Activated T-helper 2 cell treated with anti-CD3 and anti-CD28 coated beads, Interferon-gamma antibody, Interleukin-2, Interleukin-4, amounts not matched to agents 10 μg/mL and 5 μg/mL and 100 μg/mL, durations not matched to agents 14 hours and 24 hours and 36 hours (primary cell): ENCODE measurements around the gene CTIF. TPM values are rescaled to one million over a fixed set of nuclear protein-coding genes. Genes with fewer than 3 reads are reported as not detected.

ENCODE experiments used
- DNase-seq: peaks from one replicate; pipeline ENCODE4 v3.0.0; 2021; ENCODE audit warnings: low spot score
- H3K27ac Mint-ChIP-seq: one replicate; pipeline ENCODE4 v1.8.0; 2021; ENCODE audit warnings: mixed read lengths
- H3K27me3 Mint-ChIP-seq: one replicate; pipeline ENCODE4 v1.8.0; 2021; ENCODE audit warnings: low read depth, mixed read lengths
- H3K36me3 Mint-ChIP-seq: one replicate; pipeline ENCODE4 v1.8.0; 2021; ENCODE audit warnings: low read depth, mixed read lengths
- H3K4me1 Mint-ChIP-seq: one replicate; pipeline ENCODE4 v1.8.0; 2021; ENCODE audit warnings: low read depth, mixed read lengths
- H3K4me3 Mint-ChIP-seq: one replicate; pipeline ENCODE4 v1.8.0; 2021; ENCODE audit warnings: low read depth, mild to moderate bottlenecking, moderate library complexity, mixed read lengths
- H3K9me3 Mint-ChIP-seq: one replicate; pipeline ENCODE4 v1.8.0; 2021; ENCODE audit warnings: mixed read lengths
- intact Hi-C: fragments of 100-400 bp; cut with micrococcal nuclease; formaldehyde crosslinking; loops from one replicate; pipeline ENCODE4 v1.15.1; 2023
- total RNA-seq: library from RNA; stranded (reverse); gene quantifications from 2 replicates; pipeline ENCODE4 v1.2.3, GENCODE V29; 2022

Gene CTIF
- total RNA-seq, 1 donor from 2014 or later, result 7.0 TPM

- H3K9me3 Mint-ChIP-seq, result no peaks in the 10 kb centered on the region
- H3K4me3 Mint-ChIP-seq, result no peak overlapping the region
- intact Hi-C loops, result loop anchor here (10.0 kb wide), 1 partner anchor 114 kb away; no protein-coding TSS in a partner anchor
- peaks cover 48% of the 10 kb centered on the region for H3K4me1 Mint-ChIP-seq
- DNase-seq, result no peak
- peaks cover 5% of the 10 kb centered on the region for H3K36me3 Mint-ChIP-seq
- no peaks in the 10 kb centered on the region for H3K27me3 Mint-ChIP-seq
- no peak overlapping the region for H3K27ac Mint-ChIP-seq
Measured at GRCh38 chr18:48831113-48831759, 292.4 kb downstream of the CTIF start.

GRCh38 chr18:48831802-48832201 lies 293.0 kb downstream of the CTIF start:
- Mint-ChIP-seq H3K27ac (no peak overlapping the region), H3K4me3 (no peak overlapping the region), H3K36me3 (peaks cover 5% of the 10 kb centered on the region), H3K4me1 (peaks cover 48% of the 10 kb centered on the region), H3K9me3 (no peaks in the 10 kb centered on the region), H3K27me3 (no peaks in the 10 kb centered on the region)
- no peak for DNase-seq
- intact Hi-C loops, result loop anchor here (10.0 kb wide), 1 partner anchor 113 kb away; no protein-coding TSS in a partner anchor

- Mint-ChIP-seq H3K4me3 (peak overlapping the region; percentile 85), H3K36me3 (peaks cover 5% of the 10 kb centered on the region), H3K9me3 (no peaks in the 10 kb centered on the region), H3K4me1 (peaks cover 53% of the 10 kb centered on the region), H3K27ac (peak overlapping the region; percentile 98), H3K27me3 (no peaks in the 10 kb centered on the region)
- DNase-seq, result no peak
- intact Hi-C loops, result loop anchor here (10.0 kb wide), 1 partner anchor 112 kb away; no protein-coding TSS in a partner anchor
Measured at GRCh38 chr18:48832938-48833700, 294.3 kb downstream of the CTIF start.

- DNase-seq, result peak; percentile 56
- peak overlapping the region; percentile 85 for H3K4me3 Mint-ChIP-seq
- no peaks in the 10 kb centered on the region for H3K9me3 Mint-ChIP-seq
- H3K27me3 Mint-ChIP-seq, result no peaks in the 10 kb centered on the region
- intact Hi-C loops, result loop anchor here (1.0 to 10.0 kb wide), 5 partner anchors 19 to 111 kb away; no protein-coding TSS in a partner anchor
- H3K27ac Mint-ChIP-seq, result peak overlapping the region; percentile 98
- peaks cover 58% of the 10 kb centered on the region for H3K4me1 Mint-ChIP-seq
- peaks cover 5% of the 10 kb centered on the region for H3K36me3 Mint-ChIP-seq
Measured at GRCh38 chr18:48833701-48834412, 295.0 kb downstream of the CTIF start.

- H3K27ac Mint-ChIP-seq, result peak overlapping the region; percentile 98
- H3K36me3 Mint-ChIP-seq, result peaks cover 5% of the 10 kb centered on the region
- DNase-seq, result peak; percentile 66
- peaks cover 62% of the 10 kb centered on the region for H3K4me1 Mint-ChIP-seq
- intact Hi-C loops, result loop anchor here (1.0 to 10.0 kb wide), 5 partner anchors 19 to 110 kb away; no protein-coding TSS in a partner anchor
- H3K9me3 Mint-ChIP-seq, result no peaks in the 10 kb centered on the region
- H3K27me3 Mint-ChIP-seq, result no peaks in the 10 kb centered on the region
- peak overlapping the region; percentile 85 for H3K4me3 Mint-ChIP-seq
Measured at GRCh38 chr18:48834413-48835031, 295.7 kb downstream of the CTIF start.

- DNase-seq, result no peak
- H3K4me3 Mint-ChIP-seq, result peak overlapping the region; percentile 85
- no peaks in the 10 kb centered on the region for H3K27me3 Mint-ChIP-seq
- H3K27ac Mint-ChIP-seq, result peak overlapping the region; percentile 98
- peaks cover 5% of the 10 kb centered on the region for H3K36me3 Mint-ChIP-seq
- peaks cover 63% of the 10 kb centered on the region for H3K4me1 Mint-ChIP-seq
- no peaks in the 10 kb centered on the region for H3K9me3 Mint-ChIP-seq
- intact Hi-C loops, result loop anchor here (2.0 to 10.0 kb wide), 2 partner anchors 58 to 110 kb away; no protein-coding TSS in a partner anchor
Measured at GRCh38 chr18:48835119-48835518, 296.3 kb downstream of the CTIF start.

- Mint-ChIP-seq H3K4me3 (no peak overlapping the region), H3K9me3 (no peaks in the 10 kb centered on the region), H3K36me3 (peaks cover 5% of the 10 kb centered on the region), H3K27me3 (no peaks in the 10 kb centered on the region), H3K4me1 (peaks cover 63% of the 10 kb centered on the region), H3K27ac (no peak overlapping the region)
- intact Hi-C loops, result loop anchor here (2.0 to 10.0 kb wide), 2 partner anchors 59 to 109 kb away; no protein-coding TSS in a partner anchor
- DNase-seq, result no peak
Measured at GRCh38 chr18:48835745-48836170, 296.9 kb downstream of the CTIF start.

- Mint-ChIP-seq H3K9me3 (no peaks in the 10 kb centered on the region), H3K4me1 (peaks cover 57% of the 10 kb centered on the region)
- intact Hi-C loops, result loop anchor here (10.0 kb wide), 1 partner anchor 108 kb away; no protein-coding TSS in a partner anchor
Measured at GRCh38 chr18:48836231-48836805, 297.5 kb downstream of the CTIF start.

GRCh38 chr18:48836806-48837615 lies 298.2 kb downstream of the CTIF start:
- H3K27me3 Mint-ChIP-seq, result no peaks in the 10 kb centered on the region
- H3K4me1 Mint-ChIP-seq, result peaks cover 58% of the 10 kb centered on the region
- H3K27ac Mint-ChIP-seq, result no peak overlapping the region
- intact Hi-C loops, result loop anchor here (10.0 kb wide), 1 partner anchor 108 kb away; no protein-coding TSS in a partner anchor
- DNase-seq, result no peak
- H3K36me3 Mint-ChIP-seq, result peaks cover 5% of the 10 kb centered on the region
- H3K9me3 Mint-ChIP-seq, result no peaks in the 10 kb centered on the region
- H3K4me3 Mint-ChIP-seq, result no peak overlapping the region

More at GRCh38 chr18:48836231-48836805, 297.5 kb downstream of the CTIF start:
- Mint-ChIP-seq H3K4me3 (no peak overlapping the region), H3K27ac (no peak overlapping the region), H3K27me3 (no peaks in the 10 kb centered on the region), H3K36me3 (peaks cover 5% of the 10 kb centered on the region)
- DNase-seq, result no peak

- Mint-ChIP-seq H3K36me3 (peaks cover 4% of the 10 kb centered on the region), H3K9me3 (no peaks in the 10 kb centered on the region), H3K4me1 (peaks cover 59% of the 10 kb centered on the region), H3K27ac (no peak overlapping the region), H3K27me3 (no peaks in the 10 kb centered on the region), H3K4me3 (no peak overlapping the region)
- DNase-seq, result no peak
- intact Hi-C loops, result loop anchor here (10.0 kb wide), 1 partner anchor 107 kb away; no protein-coding TSS in a partner anchor
Measured at GRCh38 chr18:48837676-48838075, 298.8 kb downstream of the CTIF start.

GRCh38 chr18:48838166-48838775 lies 299.4 kb downstream of the CTIF start:
- intact Hi-C loops, result loop anchor here (10.0 kb wide), 1 partner anchor 107 kb away; no protein-coding TSS in a partner anchor
- Mint-ChIP-seq H3K36me3 (no peaks in the 10 kb centered on the region), H3K4me1 (peaks cover 56% of the 10 kb centered on the region), H3K27me3 (no peaks in the 10 kb centered on the region), H3K27ac (no peak overlapping the region), H3K4me3 (no peak overlapping the region), H3K9me3 (no peaks in the 10 kb centered on the region)
- no peak for DNase-seq
